Endothelial cell of umbilical vein (primary cell): ENCODE results near the gene PGAM5. TPM values are rescaled to one million over a fixed set of nuclear protein-coding genes. Genes with fewer than 3 reads are reported as not detected.

ENCODE experiments used
- BruUV-seq: library from RNA; stranded (reverse); fragments of 400-500 nt; replicated peaks from 2 replicates; lab custom pipeline; 2021; lab: Mats Ljungman, UMichigan
- CTCF ChIA-PET: fragments of 300-600, 350-600 bp; sonication (Branson Sonifier 250); formaldehyde crosslinking; loops from one replicate; lab custom pipeline; 2021; ENCODE audit warnings: antibody characterized with exemption, inconsistent platforms; lab: Charles Lee
- POLR2A ChIA-PET: fragments of 300-600, 350-600 bp; sonication (Branson Sonifier 250); formaldehyde crosslinking; loops from one replicate; lab custom pipeline; 2021; ENCODE audit warnings: antibody characterized with exemption, inconsistent platforms; lab: Charles Lee
- DNase-seq: peaks from one replicate; pipeline ENCODE4 v3.0.0-alpha.2; 2011; ENCODE audit warnings: low read depth, low spot score
- FAIRE-seq: peaks from 2 replicates; lab custom pipeline; 2011; peaks lifted over from hg19 to GRCh38; lab: Jason Lieb, UNC
- H2AFZ ChIP-seq: 2 replicates; pipeline ENCODE4 v1.6.0; 2012; ENCODE audit warnings: low read depth, low read length, control low read depth, inconsistent platforms
- H3K27ac ChIP-seq: 2 replicates; pipeline ENCODE4 v1.5.1; 2011; ENCODE audit warnings: low read depth, mild to moderate bottlenecking, control low read depth, low read length, moderate library complexity; ENCODE audit not compliant: insufficient read depth
- H3K27me3 ChIP-seq, 2 experiments: 2 replicates each; pipeline versions ENCODE4 v1.6.0 to v1.6.1; 2011; ENCODE audit warnings: low read length in 2 of 2, mixed read lengths in 1 of 2; ENCODE audit not compliant: control insufficient read depth in 2 of 2, insufficient read depth in 2 of 2
- H3K36me3 ChIP-seq, 2 experiments: 2 replicates in 1 of 2; 3 replicates in 1 of 2; pipeline ENCODE4 v1.5.1; 2011; ENCODE audit warnings: low read length in 2 of 2, mild to moderate bottlenecking in 1 of 2, moderate library complexity in 1 of 2; ENCODE audit not compliant: control insufficient read depth in 2 of 2, insufficient read depth in 2 of 2; ENCODE audit errors: extremely low read depth in 1 of 2
- H3K4me1 ChIP-seq: 3 replicates; pipeline ENCODE4 v1.5.1; 2011; ENCODE audit warnings: mild to moderate bottlenecking, low read length; ENCODE audit not compliant: control insufficient read depth, insufficient read depth; ENCODE audit errors: extremely low read depth
- H3K4me2 ChIP-seq: 2 replicates; pipeline ENCODE4 v1.6.1; 2011; ENCODE audit warnings: low read length, control low read depth, mixed read lengths; ENCODE audit not compliant: insufficient read depth
- H3K4me3 ChIP-seq, 3 experiments: fragments of 200-600 bp in 1 of 3; sonication (generic), shearing (Covaris generic) in 1 of 3; replicated peaks in 1 of 3; 2 replicates each; pipeline ENCODE4 v1.5.1; 2011 to 2016; ENCODE audit warnings: control low read depth in 3 of 3, low read length in 3 of 3, mild to moderate bottlenecking in 2 of 3, inconsistent platforms in 1 of 3, low read depth in 1 of 3, moderate library complexity in 1 of 3; ENCODE audit not compliant: insufficient read depth in 1 of 3
- H3K79me2 ChIP-seq: 2 replicates; pipeline ENCODE4 v1.6.0; 2012; ENCODE audit warnings: low read length, inconsistent platforms; ENCODE audit not compliant: control insufficient read depth, insufficient read depth
- H3K9ac ChIP-seq: replicated peaks from 2 replicates; pipeline ENCODE3; 2011; ENCODE audit warnings: low read length, control low read depth; ENCODE audit not compliant: insufficient read depth; ENCODE audit errors: extremely low read depth
- H3K9me1 ChIP-seq: replicated peaks from 3 replicates; pipeline ENCODE4 v1.6.0; 2011; ENCODE audit warnings: mild to moderate bottlenecking, low read length; ENCODE audit not compliant: control insufficient read depth, insufficient read depth; ENCODE audit errors: extremely low read depth
- H3K9me3 ChIP-seq: replicated peaks from 2 replicates; pipeline ENCODE4 v1.5.1; 2012; ENCODE audit warnings: low read length, inconsistent platforms; ENCODE audit not compliant: control insufficient read depth, insufficient read depth
- H4K20me1 ChIP-seq: replicated peaks from 2 replicates; pipeline ENCODE3; 2011; ENCODE audit warnings: mild to moderate bottlenecking, low read length; ENCODE audit not compliant: control insufficient read depth, insufficient read depth; ENCODE audit errors: extremely low read depth
- CTCF ChIP-seq, 2 donors: IDR thresholded peaks; 1 replicate in 1 of 2; 2 replicates in 1 of 2; pipeline ENCODE4 v1.5.1; 2011; ENCODE audit warnings: low read length in 2 of 2, mild to moderate bottlenecking in 2 of 2, moderate library complexity in 2 of 2, control low read depth in 1 of 2, inconsistent platforms in 1 of 2, low read depth in 1 of 2; ENCODE audit not compliant: insufficient read depth in 1 of 2; ENCODE audit errors: extremely low read depth in 1 of 2
- EZH2 ChIP-seq: IDR thresholded peaks from 2 replicates; pipeline ENCODE4 v1.6.1; 2012; ENCODE audit warnings: borderline replicate concordance, low read depth, mild to moderate bottlenecking, moderate library complexity, low read length, inconsistent platforms; ENCODE audit not compliant: severe bottlenecking
- FOS ChIP-seq: IDR thresholded peaks from 2 replicates; pipeline ENCODE4 v1.6.1; 2011; ENCODE audit warnings: mild to moderate bottlenecking, low read length, moderate library complexity, borderline replicate concordance; ENCODE audit not compliant: insufficient read depth
- GATA2 ChIP-seq: IDR thresholded peaks from 2 replicates; pipeline ENCODE4 v1.7.0; 2011; ENCODE audit warnings: low read depth, mild to moderate bottlenecking, moderate library complexity, mixed read lengths, low read length; ENCODE audit not compliant: insufficient read length, insufficient read depth
- JUN ChIP-seq: IDR thresholded peaks from 2 replicates; pipeline ENCODE4 v1.6.1; 2011; ENCODE audit warnings: borderline replicate concordance, low read depth; ENCODE audit not compliant: insufficient read length, insufficient read depth
- MAX ChIP-seq: IDR thresholded peaks from 2 replicates; pipeline ENCODE4 v1.6.1; 2011; ENCODE audit not compliant: insufficient read depth, insufficient read length
- MYC ChIP-seq: IDR thresholded peaks from one replicate; pipeline ENCODE4 v1.6.1; 2011; ENCODE audit warnings: mild to moderate bottlenecking, low read depth, low read length
- POLR2A ChIP-seq: IDR thresholded peaks from 2 replicates; pipeline ENCODE4 v1.6.1; 2012; ENCODE audit warnings: low read depth, mild to moderate bottlenecking, control low read depth, low read length
- POLR2AphosphoS5 ChIP-seq: IDR thresholded peaks from 2 replicates; pipeline ENCODE4 v1.6.1; 2012; ENCODE audit warnings: low read depth, mild to moderate bottlenecking, control low read depth, low read length, moderate library complexity; ENCODE audit not compliant: insufficient read depth
- dilution Hi-C: fragments of 300-500 bp; cut with MboI; formaldehyde crosslinking; loops from one replicate; pipeline ENCODE4 v1.15.0; 2019; ENCODE audit warnings: low sequenced_read_pairs; ENCODE audit not compliant: extremely low pct_ligation_motif_present
- intact Hi-C: fragments of 100-400 bp; cut with micrococcal nuclease; formaldehyde crosslinking; loops from one replicate; pipeline ENCODE4 v1.10.0; 2022
- polyA plus RNA-seq, 4 experiments: library from polyadenylated mRNA; depleted of rRNA in 3 of 4; stranded (reverse) in 3 of 4; unstranded in 1 of 4; fragments of >200 nt; gene quantifications; 2 replicates each; pipeline versions ENCODE4 v1.2.1 to v1.2.3, GENCODE V29; 2011 to 2012; ENCODE audit warnings: missing spikeins in 1 of 4
- total RNA-seq: library from RNA; stranded (reverse); gene quantifications from 2 replicates; pipeline ENCODE4 v1.2.3, GENCODE V29; 2021

PGAM5 gene
- total and polyA plus RNA-seq, 2 donors (not counting 3 experiments of a cell fraction or from before 2014, with no cell fraction given), result 23.1 to 52.8 TPM

- Histone ChIP-seq H3K4me2 (no peak overlapping the region), H3K9me1 (no peaks in the 10 kb centered on the region), H2AFZ (no peak overlapping the region), H3K4me3 (no peak overlapping the region), H3K27ac (no peak overlapping the region), H3K79me2 (peaks cover 3% of the 10 kb centered on the region), H3K9ac (no peak overlapping the region), H4K20me1 (no peaks in the 10 kb centered on the region), H3K27me3 (no peaks in the 10 kb centered on the region), H3K36me3 (peaks cover 25 to 45% of the 10 kb centered on the region in 2 experiments), H3K9me3 (no peaks in the 10 kb centered on the region), H3K4me1 (no peaks in the 10 kb centered on the region)
- intact Hi-C loops (no loop called here), dilution Hi-C loops (no loop called here)
- no peak for TF ChIP-seq CTCF (IDR thresholded peaks at IDR 0.05; ENCODE audit: extremely low read depth in 1 of 2, insufficient read depth in 1 of 2, low read depth in 1 of 2, low read length in 2 of 2)
- TF ChIP-seq MAX, result no peak
- TF ChIP-seq FOS, result no peak
- TF ChIP-seq MYC, result no peak
- TF ChIP-seq JUN, result no peak
- no peak for TF ChIP-seq GATA2
- no peak for TF ChIP-seq EZH2
- TF ChIP-seq POLR2AphosphoS5, result no peak
- no peak for TF ChIP-seq POLR2A
- DNase-seq, result no peak
- CTCF ChIA-PET, result no interaction called here
- FAIRE-seq, result no peak
- no TSS peak for BruUV-seq
- POLR2A ChIA-PET, result no interaction called here
Observed at GRCh38 chr12:132724506-132725241, 14.0 kb downstream of the PGAM5 start.
